ENCODE results near the gene GARIN3.

GARIN3 gene

DNA sequence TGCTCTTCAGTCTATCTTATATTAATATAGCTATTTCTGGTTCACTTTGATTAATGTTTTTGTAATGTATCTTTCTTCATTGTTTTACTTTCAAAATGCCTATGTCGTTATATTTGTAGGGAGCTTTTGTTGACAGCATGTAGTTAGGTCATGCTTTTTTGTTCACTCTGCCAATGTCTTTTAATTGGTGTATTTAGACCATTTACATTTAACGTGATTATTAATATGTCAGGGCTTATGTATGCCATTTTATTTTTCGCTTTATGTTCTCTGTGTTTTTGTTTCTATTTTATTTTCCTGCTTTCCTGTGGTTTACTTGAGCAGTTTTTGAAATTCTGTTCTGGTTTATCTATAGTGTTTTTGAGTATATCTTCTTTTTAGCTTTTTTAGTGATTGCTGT is 10.8 kb downstream of the GARIN3 start:
- Histone ChIP-seq H3K27ac (ENCODE audit: low read depth in 2 of 2, low read length in 2 of 2) (no peak overlapping the region), H3K4me1 (ENCODE audit: control insufficient read depth in 2 of 2, insufficient read depth in 2 of 2, low read length in 2 of 2) (no peaks in the 10 kb centered on the region)

GRCh38 chr5:157150995-157151394 is 15.1 kb downstream of the GARIN3 start:
- Histone ChIP-seq H3K36me3 (ENCODE audit: control insufficient read depth in 2 of 2, insufficient read depth in 2 of 2, low read length in 2 of 2) (no peaks in the 10 kb centered on the region), H3K27ac (ENCODE audit: low read depth in 2 of 2, low read length in 2 of 2) (no peak overlapping the region), H3K27me3 (ENCODE audit: control insufficient read depth in 2 of 2, insufficient read depth in 2 of 2, low read length in 2 of 2) (no peaks in the 10 kb centered on the region), H3K4me3 (ENCODE audit: low read length in 2 of 2) (no peak overlapping the region), H3K4me1 (ENCODE audit: control insufficient read depth in 2 of 2, insufficient read depth in 2 of 2, low read length in 2 of 2) (no peaks in the 10 kb centered on the region), H3K9me3 (ENCODE audit: control insufficient read depth in 2 of 2, low read length in 2 of 2) (no peaks in the 10 kb centered on the region), H3K9ac (ENCODE audit: low read depth in 1 of 2, low read length in 2 of 2) (no peak overlapping the region)

More for the DNA sequence above, 10.8 kb downstream of the GARIN3 start:
- no peak overlapping the region for H3K4me3 ChIP-seq (ENCODE audit: low read length in 2 of 2)
- no peaks in the 10 kb centered on the region for H3K36me3 ChIP-seq (ENCODE audit: control insufficient read depth in 2 of 2, insufficient read depth in 2 of 2, low read length in 2 of 2)
- H3K27me3 ChIP-seq (ENCODE audit: control insufficient read depth in 2 of 2, insufficient read depth in 2 of 2, low read length in 2 of 2): no peaks in the 10 kb centered on the region
- H3K9ac ChIP-seq (ENCODE audit: low read depth in 1 of 2, low read length in 2 of 2): no peak overlapping the region
- no peaks in the 10 kb centered on the region for H3K9me3 ChIP-seq (ENCODE audit: control insufficient read depth in 2 of 2, low read length in 2 of 2)

DNA sequence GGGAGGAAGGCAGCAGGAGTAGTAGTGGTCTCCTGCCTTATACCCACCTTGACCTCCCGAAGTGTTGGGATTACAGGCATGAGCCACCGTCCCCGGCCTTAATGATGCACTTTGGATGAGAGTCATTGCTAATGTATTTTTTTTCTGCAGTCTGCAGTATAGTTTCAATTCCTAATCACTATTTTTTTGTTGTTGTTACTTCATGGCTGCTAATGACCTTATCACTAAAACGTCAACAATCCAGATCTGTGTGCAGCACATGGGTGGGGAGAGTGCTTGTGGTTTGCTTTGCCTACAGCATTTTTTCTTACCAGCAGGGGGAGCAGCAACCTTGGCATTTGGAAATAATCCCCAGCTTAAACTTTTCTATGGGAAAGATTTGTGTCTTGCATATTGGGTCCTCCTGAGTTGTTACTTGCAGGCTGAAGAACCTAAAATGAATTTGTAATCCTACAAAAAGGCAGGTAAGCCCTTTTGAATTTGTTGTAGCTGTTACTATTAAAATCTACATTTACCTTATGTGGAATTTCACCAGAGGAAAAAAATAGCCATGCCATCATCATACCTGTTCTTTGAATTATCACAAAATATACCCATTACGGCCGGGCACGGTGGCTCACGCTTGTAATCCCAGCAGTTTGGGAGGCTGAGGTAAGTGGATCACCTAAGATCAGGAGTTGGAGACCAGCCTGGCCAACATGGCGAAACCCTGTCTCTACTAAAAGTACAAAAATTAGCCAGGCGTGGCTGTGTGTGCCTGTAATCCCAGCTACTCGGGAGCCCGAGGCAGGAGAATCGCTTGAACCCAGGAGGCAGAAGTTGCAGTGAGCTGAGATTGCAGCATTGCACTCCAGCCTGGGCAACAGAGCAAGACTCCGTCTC is 17.1 kb downstream of the GARIN3 start:
- Histone ChIP-seq H3K9ac (ENCODE audit: low read depth in 1 of 2, low read length in 2 of 2) (no peak overlapping the region), H3K27ac (ENCODE audit: low read depth in 2 of 2, low read length in 2 of 2) (no peak overlapping the region), H3K4me1 (ENCODE audit: control insufficient read depth in 2 of 2, insufficient read depth in 2 of 2, low read length in 2 of 2) (no peaks in the 10 kb centered on the region), H3K36me3 (ENCODE audit: control insufficient read depth in 2 of 2, insufficient read depth in 2 of 2, low read length in 2 of 2) (no peaks in the 10 kb centered on the region), H3K9me3 (ENCODE audit: control insufficient read depth in 2 of 2, low read length in 2 of 2) (no peaks in the 10 kb centered on the region), H3K27me3 (ENCODE audit: control insufficient read depth in 2 of 2, insufficient read depth in 2 of 2, low read length in 2 of 2) (no peaks in the 10 kb centered on the region), H3K4me3 (ENCODE audit: low read length in 2 of 2) (no peak overlapping the region)

DNA sequence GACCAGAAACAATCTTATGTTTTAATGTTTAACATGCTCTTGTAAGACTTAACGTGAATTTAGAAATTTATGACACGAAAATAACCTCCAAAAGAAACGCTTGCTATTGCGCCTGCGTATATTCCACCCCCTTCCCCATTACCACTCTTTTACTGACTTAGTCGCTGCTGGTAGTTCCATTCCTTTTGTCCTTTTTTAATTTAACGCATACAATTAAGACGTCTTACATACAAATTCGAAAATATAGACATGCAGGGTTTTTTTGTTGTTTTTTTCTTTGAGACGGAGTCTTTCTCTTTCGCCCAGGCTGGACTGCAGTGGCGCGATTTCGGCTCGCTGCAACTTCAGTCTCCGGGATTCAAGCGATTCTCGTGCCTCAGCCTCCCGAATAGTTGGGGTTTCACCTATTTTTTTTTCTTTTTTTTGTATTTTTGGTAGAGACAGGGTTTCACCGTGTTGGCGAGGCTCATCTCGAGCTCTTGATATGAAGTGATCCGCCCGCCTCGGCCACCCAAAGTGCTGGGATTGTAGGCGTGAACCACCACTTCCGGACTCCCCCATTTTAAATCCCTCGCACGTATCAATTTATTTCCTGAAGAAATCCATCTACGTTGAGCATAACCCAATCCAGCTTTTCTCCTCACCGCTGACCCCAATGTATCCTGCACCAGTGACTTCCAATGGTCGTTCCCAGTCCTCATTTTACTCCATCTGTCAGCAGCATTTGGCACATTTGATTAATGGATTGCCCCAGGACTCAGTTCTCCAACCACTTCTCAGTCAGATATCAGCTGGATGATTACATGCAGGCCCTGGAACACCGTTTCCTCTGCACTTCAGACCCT is 22.7 kb downstream of the GARIN3 start:
- H3K4me1 ChIP-seq (ENCODE audit: control insufficient read depth in 2 of 2, insufficient read depth in 2 of 2, low read length in 2 of 2): peaks cover 0 to 6% of the 10 kb centered on the region in 2 donors
- peak overlapping the region; percentile 81 to 89 for H3K27ac ChIP-seq (ENCODE audit: low read depth in 2 of 2, low read length in 2 of 2)
- H3K9me3 ChIP-seq (ENCODE audit: control insufficient read depth in 2 of 2, low read length in 2 of 2): no peaks in the 10 kb centered on the region
- peak overlapping the region; percentile 92 to 94 for H3K4me3 ChIP-seq (ENCODE audit: low read length in 2 of 2)
- H3K9ac ChIP-seq (ENCODE audit: low read depth in 1 of 2, low read length in 2 of 2): peak overlapping the region; percentile 74 to 91
- H3K27me3 ChIP-seq (ENCODE audit: control insufficient read depth in 2 of 2, insufficient read depth in 2 of 2, low read length in 2 of 2): no peaks in the 10 kb centered on the region
- peaks cover 8 to 10% of the 10 kb centered on the region in 2 donors for H3K36me3 ChIP-seq (ENCODE audit: control insufficient read depth in 2 of 2, insufficient read depth in 2 of 2, low read length in 2 of 2)

GRCh38 chr5:157142317-157143126 is 23.5 kb downstream of the GARIN3 start, which contains the start of gene MED7:
Gene MED7, minus strand, starts transcription at chr5:157142865. Its CDS starts 3,434 bp downstream, at chr5:157139431.
- Histone ChIP-seq H3K27ac (ENCODE audit: low read depth in 2 of 2, low read length in 2 of 2) (peak within 1 kb of the TSS; percentile 81 to 89), H3K4me3 (ENCODE audit: low read length in 2 of 2) (peak within 1 kb of the TSS; percentile 92 to 94), H3K27me3 (ENCODE audit: control insufficient read depth in 2 of 2, insufficient read depth in 2 of 2, low read length in 2 of 2) (no peaks in the 10 kb centered on the region), H3K9me3 (ENCODE audit: control insufficient read depth in 2 of 2, low read length in 2 of 2) (no peaks in the 10 kb centered on the region), H3K9ac (ENCODE audit: low read depth in 1 of 2, low read length in 2 of 2) (peak within 1 kb of the TSS; percentile 91 to 92), H3K36me3 (ENCODE audit: control insufficient read depth in 2 of 2, insufficient read depth in 2 of 2, low read length in 2 of 2) (peaks cover 14 to 15% of the 10 kb centered on the region in 2 donors), H3K4me1 (ENCODE audit: control insufficient read depth in 2 of 2, insufficient read depth in 2 of 2, low read length in 2 of 2) (peaks cover 0 to 6% of the 10 kb centered on the region in 2 donors)

DNA sequence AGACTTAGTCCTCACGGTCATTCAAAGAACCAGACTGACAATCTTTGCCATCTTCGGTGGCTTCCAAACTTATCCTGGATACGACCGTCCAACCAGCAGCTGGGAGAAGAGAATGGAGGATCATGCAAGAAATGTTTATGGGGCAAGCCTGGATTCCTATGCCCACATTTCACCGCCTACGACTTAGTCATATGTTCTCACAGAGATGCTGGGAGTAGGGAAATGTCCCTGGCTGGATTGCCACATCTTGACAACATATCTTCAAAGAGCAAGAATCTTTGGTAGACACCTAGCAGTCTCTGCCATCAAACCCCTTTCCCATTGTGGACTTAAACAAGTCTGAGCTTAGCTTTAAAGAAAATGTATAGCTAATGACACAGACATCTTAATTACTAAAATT is 28.4 kb downstream of the GARIN3 start:
- H3K9ac ChIP-seq (ENCODE audit: low read depth in 1 of 2, low read length in 2 of 2): no peak overlapping the region
- no peak overlapping the region for H3K27ac ChIP-seq (ENCODE audit: low read depth in 2 of 2, low read length in 2 of 2)
- no peaks in the 10 kb centered on the region for H3K4me1 ChIP-seq (ENCODE audit: control insufficient read depth in 2 of 2, insufficient read depth in 2 of 2, low read length in 2 of 2)
- no peak overlapping the region for H3K4me3 ChIP-seq (ENCODE audit: low read length in 2 of 2)
- no peaks in the 10 kb centered on the region for H3K27me3 ChIP-seq (ENCODE audit: control insufficient read depth in 2 of 2, insufficient read depth in 2 of 2, low read length in 2 of 2)
- H3K36me3 ChIP-seq (ENCODE audit: control insufficient read depth in 2 of 2, insufficient read depth in 2 of 2, low read length in 2 of 2): peaks cover 17 to 18% of the 10 kb centered on the region in 2 donors
- H3K9me3 ChIP-seq (ENCODE audit: control insufficient read depth in 2 of 2, low read length in 2 of 2): no peaks in the 10 kb centered on the region

- H3K4me1 ChIP-seq (ENCODE audit: control insufficient read depth in 2 of 2, insufficient read depth in 2 of 2, low read length in 2 of 2): no peaks in the 10 kb centered on the region
- H3K27me3 ChIP-seq (ENCODE audit: control insufficient read depth in 2 of 2, insufficient read depth in 2 of 2, low read length in 2 of 2): no peaks in the 10 kb centered on the region
These were observed 33.8 kb downstream of the GARIN3 start for GRCh38 chr5:157132281-157132612.

DNA sequence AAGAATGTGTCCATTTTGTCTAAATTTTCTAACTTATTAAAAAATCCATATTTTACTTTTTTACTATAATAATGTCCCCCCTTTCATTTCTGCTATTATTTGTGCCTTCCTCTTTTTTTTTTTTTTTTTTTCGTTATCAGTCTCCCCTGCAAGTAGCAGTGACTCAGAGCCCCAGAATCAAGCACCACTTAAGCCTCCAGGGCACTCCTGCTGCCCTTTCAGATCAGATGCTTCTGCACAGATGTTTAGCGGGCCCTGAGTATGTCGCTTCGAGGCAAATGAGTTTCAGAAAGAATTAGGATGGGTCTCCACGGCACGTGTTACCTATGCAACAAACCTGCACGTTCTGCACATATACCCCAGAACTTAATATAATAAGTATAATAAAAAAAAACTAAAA is 35.1 kb downstream of the GARIN3 start:
- H3K9me3 ChIP-seq (ENCODE audit: control insufficient read depth in 2 of 2, low read length in 2 of 2): no peaks in the 10 kb centered on the region
- no peaks in the 10 kb centered on the region for H3K36me3 ChIP-seq (ENCODE audit: control insufficient read depth in 2 of 2, insufficient read depth in 2 of 2, low read length in 2 of 2)
- H3K4me3 ChIP-seq (ENCODE audit: low read length in 2 of 2): no peak overlapping the region
- H3K9ac ChIP-seq (ENCODE audit: low read depth in 1 of 2, low read length in 2 of 2): no peak overlapping the region
- H3K27ac ChIP-seq (ENCODE audit: low read depth in 2 of 2, low read length in 2 of 2): no peak overlapping the region
- H3K4me1 ChIP-seq (ENCODE audit: control insufficient read depth in 2 of 2, insufficient read depth in 2 of 2, low read length in 2 of 2): no peaks in the 10 kb centered on the region
- H3K27me3 ChIP-seq (ENCODE audit: control insufficient read depth in 2 of 2, insufficient read depth in 2 of 2, low read length in 2 of 2): no peaks in the 10 kb centered on the region

More at GRCh38 chr5:157132281-157132612, 33.8 kb downstream of the GARIN3 start:
- Histone ChIP-seq H3K9ac (ENCODE audit: low read depth in 1 of 2, low read length in 2 of 2) (no peak overlapping the region), H3K27ac (ENCODE audit: low read depth in 2 of 2, low read length in 2 of 2) (no peak overlapping the region), H3K4me3 (ENCODE audit: low read length in 2 of 2) (peak overlapping the region in 1 of 2 donors; percentile 56), H3K36me3 (ENCODE audit: control insufficient read depth in 2 of 2, insufficient read depth in 2 of 2, low read length in 2 of 2) (peaks cover 0 to under 1% of the 10 kb centered on the region in 2 donors), H3K9me3 (ENCODE audit: control insufficient read depth in 2 of 2, low read length in 2 of 2) (no peaks in the 10 kb centered on the region)

GRCh38 chr5:157121709-157122108 is 44.4 kb downstream of the GARIN3 start:
- no peak overlapping the region for H3K4me3 ChIP-seq (ENCODE audit: low read length in 2 of 2)
- no peaks in the 10 kb centered on the region for H3K27me3 ChIP-seq (ENCODE audit: control insufficient read depth in 2 of 2, insufficient read depth in 2 of 2, low read length in 2 of 2)
- H3K27ac ChIP-seq (ENCODE audit: low read depth in 2 of 2, low read length in 2 of 2): no peak overlapping the region
- no peaks in the 10 kb centered on the region for H3K4me1 ChIP-seq (ENCODE audit: control insufficient read depth in 2 of 2, insufficient read depth in 2 of 2, low read length in 2 of 2)
- no peaks in the 10 kb centered on the region for H3K36me3 ChIP-seq (ENCODE audit: control insufficient read depth in 2 of 2, insufficient read depth in 2 of 2, low read length in 2 of 2)
- H3K9ac ChIP-seq (ENCODE audit: low read depth in 1 of 2, low read length in 2 of 2): no peak overlapping the region
- peaks cover 0 to 5% of the 10 kb centered on the region in 2 donors for H3K9me3 ChIP-seq (ENCODE audit: control insufficient read depth in 2 of 2, low read length in 2 of 2)

Measured in mucosa of rectum (tissue), 2 donors.